ENCODE results near the gene CDKAL1. TPM values are rescaled to one million over a fixed set of nuclear protein-coding genes. Genes with fewer than 3 reads are reported as not detected.
"Not testable (repeated sequence)": the region's sequence is repeated elsewhere in the genome, so short reads cannot be mapped to it uniquely, and the experiment has no call there.

CDKAL1 gene
- 10 to 100 TPM; 23.0 to 23.7 TPM for total RNA-seq
- total RNA-seq, result 50.0 to 55.4 reads per million in 2 donors

GRCh38 chr6:20534295-20535262 lies at the start of gene CDKAL1:
Gene CDKAL1 (plus strand): TSS chr6:20534457. CDS start chr6:20546351, 11,894 bp downstream.
- Mint-ChIP-seq H3K36me3 (ENCODE audit: low read depth) (peaks cover 3% of the 10 kb centered on the region), H3K4me3 (peak within 1 kb of the TSS; percentile 95), H3K4me1 (peaks cover 32% of the 10 kb centered on the region), H3K27ac (peak within 1 kb of the TSS; percentile 96), H3K27me3 (peaks cover 6% of the 10 kb centered on the region)
- ATAC-seq (peak; percentile 92), DNase-seq (peak; percentile 69 to 80 (median 79))
- no peaks in the 10 kb centered on the region for H3K9me3 ChIP-seq (ENCODE audit: control insufficient read depth, low read length, poor library complexity, severe bottlenecking)

GRCh38 chr6:20486641-20487040 lies 47.6 kb upstream of the CDKAL1 start:
- H3K27me3 Mint-ChIP-seq, result no peaks in the 10 kb centered on the region
- no peak overlapping the region for H3K4me3 Mint-ChIP-seq
- DNase-seq (no peak), ATAC-seq (no peak)
- no peaks in the 10 kb centered on the region for H3K9me3 ChIP-seq (ENCODE audit: control insufficient read depth, low read length, poor library complexity, severe bottlenecking)
- no peak overlapping the region for H3K27ac Mint-ChIP-seq
- H3K36me3 Mint-ChIP-seq (ENCODE audit: low read depth), result peaks cover 5% of the 10 kb centered on the region
- no peaks in the 10 kb centered on the region for H3K4me1 Mint-ChIP-seq

- Mint-ChIP-seq H3K4me3 (no peak overlapping the region), H3K36me3 (ENCODE audit: low read depth) (peaks cover 5% of the 10 kb centered on the region), H3K4me1 (no peaks in the 10 kb centered on the region), H3K27ac (no peak overlapping the region), H3K27me3 (no peaks in the 10 kb centered on the region)
- no peak for ATAC-seq
- no peak for DNase-seq
- H3K9me3 ChIP-seq (ENCODE audit: control insufficient read depth, low read length, poor library complexity, severe bottlenecking), result no peaks in the 10 kb centered on the region
Measured at GRCh38 chr6:20487669-20488375, 46.4 kb upstream of the CDKAL1 start.

- no peak for ATAC-seq
- Mint-ChIP-seq H3K36me3 (ENCODE audit: low read depth) (peaks cover 5% of the 10 kb centered on the region), H3K4me1 (no peaks in the 10 kb centered on the region), H3K4me3 (no peak overlapping the region), H3K27me3 (no peaks in the 10 kb centered on the region), H3K27ac (no peak overlapping the region)
- no peak for DNase-seq
- no peaks in the 10 kb centered on the region for H3K9me3 ChIP-seq (ENCODE audit: control insufficient read depth, low read length, poor library complexity, severe bottlenecking)
Measured at GRCh38 chr6:20490591-20490990, 43.7 kb upstream of the CDKAL1 start.

- Mint-ChIP-seq H3K4me3 (no peak overlapping the region), H3K27ac (no peak overlapping the region)
- no peak for ATAC-seq
Measured at GRCh38 chr6:20492099-20492498, 42.2 kb upstream of the CDKAL1 start.

GRCh38 chr6:20497216-20498040 lies 36.8 kb upstream of the CDKAL1 start:
- DNase-seq (no peak), ATAC-seq (no peak)
- H3K9me3 ChIP-seq (ENCODE audit: control insufficient read depth, low read length, poor library complexity, severe bottlenecking), result no peaks in the 10 kb centered on the region
- Mint-ChIP-seq H3K27me3 (no peaks in the 10 kb centered on the region), H3K4me3 (no peak overlapping the region), H3K4me1 (no peaks in the 10 kb centered on the region), H3K27ac (no peak overlapping the region), H3K36me3 (ENCODE audit: low read depth) (no peaks in the 10 kb centered on the region)

More at GRCh38 chr6:20492099-20492498, 42.2 kb upstream of the CDKAL1 start:
- no peaks in the 10 kb centered on the region for H3K4me1 Mint-ChIP-seq
- DNase-seq, result no peak
- H3K36me3 Mint-ChIP-seq (ENCODE audit: low read depth), result peaks cover 5% of the 10 kb centered on the region
- no peaks in the 10 kb centered on the region for H3K9me3 ChIP-seq (ENCODE audit: control insufficient read depth, low read length, poor library complexity, severe bottlenecking)
- no peaks in the 10 kb centered on the region for H3K27me3 Mint-ChIP-seq

GRCh38 chr6:20498041-20498385 lies 36.2 kb upstream of the CDKAL1 start:
- Mint-ChIP-seq H3K4me3 (no peak overlapping the region), H3K4me1 (no peaks in the 10 kb centered on the region), H3K36me3 (ENCODE audit: low read depth) (no peaks in the 10 kb centered on the region), H3K27me3 (no peaks in the 10 kb centered on the region), H3K27ac (no peak overlapping the region)
- no peak for DNase-seq
- ATAC-seq, result no peak
- no peaks in the 10 kb centered on the region for H3K9me3 ChIP-seq (ENCODE audit: control insufficient read depth, low read length, poor library complexity, severe bottlenecking)

- no peaks in the 10 kb centered on the region for H3K9me3 ChIP-seq (ENCODE audit: control insufficient read depth, low read length, poor library complexity, severe bottlenecking)
- peaks cover 3% of the 10 kb centered on the region for H3K4me1 Mint-ChIP-seq
- no peak overlapping the region for H3K27ac Mint-ChIP-seq
- H3K4me3 Mint-ChIP-seq, result no peak overlapping the region
- DNase-seq (no peak), ATAC-seq (no peak)
- peaks cover 3% of the 10 kb centered on the region for H3K36me3 Mint-ChIP-seq (ENCODE audit: low read depth)
- peaks cover 16% of the 10 kb centered on the region for H3K27me3 Mint-ChIP-seq
Measured at GRCh38 chr6:20509212-20509611, 25.0 kb upstream of the CDKAL1 start.

GRCh38 chr6:20511852-20512251 lies 22.4 kb upstream of the CDKAL1 start:
- no peak for DNase-seq
- peaks cover 3% of the 10 kb centered on the region for H3K36me3 Mint-ChIP-seq (ENCODE audit: low read depth)
- no peak for ATAC-seq
- H3K4me1 Mint-ChIP-seq, result peaks cover 3% of the 10 kb centered on the region
- no peaks in the 10 kb centered on the region for H3K9me3 ChIP-seq (ENCODE audit: control insufficient read depth, low read length, poor library complexity, severe bottlenecking)
- no peak overlapping the region for H3K27ac Mint-ChIP-seq
- H3K4me3 Mint-ChIP-seq, result no peak overlapping the region
- H3K27me3 Mint-ChIP-seq, result peaks cover 25% of the 10 kb centered on the region

GRCh38 chr6:20525208-20525607 lies 9.0 kb upstream of the CDKAL1 start:
- H3K27ac Mint-ChIP-seq; ATAC-seq; H3K4me3 Mint-ChIP-seq; DNase-seq; H3K36me3 Mint-ChIP-seq (ENCODE audit: low read depth); H3K4me1 Mint-ChIP-seq; H3K9me3 ChIP-seq (ENCODE audit: control insufficient read depth, low read length, poor library complexity, severe bottlenecking): not testable (repeated sequence)
- H3K27me3 Mint-ChIP-seq, result peaks cover 30% of the 10 kb centered on the region

GRCh38 chr6:20529086-20529448 lies 5.2 kb upstream of the CDKAL1 start:
- peak; percentile 86 for ATAC-seq
- H3K27me3 Mint-ChIP-seq, result peaks cover 12% of the 10 kb centered on the region
- H3K9me3 ChIP-seq (ENCODE audit: control insufficient read depth, low read length, poor library complexity, severe bottlenecking); H3K27ac Mint-ChIP-seq; H3K4me1 Mint-ChIP-seq; H3K36me3 Mint-ChIP-seq (ENCODE audit: low read depth); DNase-seq: not testable (repeated sequence)
- peak overlapping the region; percentile 15 for H3K4me3 Mint-ChIP-seq

GRCh38 chr6:20532881-20533280 lies 1.4 kb upstream of the CDKAL1 start:
- Mint-ChIP-seq H3K36me3 (ENCODE audit: low read depth) (no peaks in the 10 kb centered on the region), H3K27ac (no peak overlapping the region)

More at GRCh38 chr6:20532881-20533280, 1.4 kb upstream of the CDKAL1 start:
- ATAC-seq (no peak), DNase-seq (no peak)
- H3K4me1 Mint-ChIP-seq, result peaks cover 25% of the 10 kb centered on the region
- peaks cover 6% of the 10 kb centered on the region for H3K27me3 Mint-ChIP-seq
- no peak overlapping the region for H3K4me3 Mint-ChIP-seq
- H3K9me3 ChIP-seq (ENCODE audit: control insufficient read depth, low read length, poor library complexity, severe bottlenecking), result no peaks in the 10 kb centered on the region
